ENCODE measurements around the gene SOCS1.

DNA sequence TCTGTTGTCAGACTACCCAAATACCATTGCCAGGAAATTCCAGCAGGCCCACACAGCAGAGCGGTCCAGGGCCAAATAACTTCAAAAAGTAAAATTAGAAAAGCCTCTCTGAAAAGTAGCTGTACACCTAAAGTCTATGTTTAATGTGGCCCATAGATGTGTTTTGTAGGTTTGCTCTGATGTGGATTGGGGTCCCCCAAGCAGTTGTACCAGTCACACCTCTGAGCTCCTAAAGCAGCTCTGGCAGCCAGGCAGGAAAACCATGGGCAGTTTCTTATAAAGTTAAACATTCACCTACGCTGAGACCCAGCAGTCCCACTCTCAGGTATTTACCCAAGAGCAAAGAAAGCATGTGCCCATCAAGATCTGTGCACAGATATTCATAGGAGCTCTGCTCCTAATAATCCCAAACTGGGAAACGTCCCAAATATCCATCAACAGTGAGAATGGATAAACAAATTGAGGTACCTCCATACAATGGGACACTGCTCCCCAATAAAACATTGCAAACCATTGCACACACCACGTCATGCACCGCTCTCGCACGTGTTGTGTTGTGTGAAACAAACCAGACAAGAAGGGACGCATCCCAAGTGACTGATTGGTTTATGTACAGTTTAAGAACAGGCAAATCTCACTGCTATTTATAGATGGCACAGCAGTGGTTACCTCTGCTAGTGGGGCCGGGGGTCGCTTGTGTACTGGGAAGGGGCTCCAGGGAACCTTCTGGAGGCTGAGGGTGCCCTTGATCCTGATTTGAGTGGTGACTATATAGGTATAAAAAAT lies 40.9 kb upstream of the SOCS1 start:
- TF ChIP-seq, protein P1, sequence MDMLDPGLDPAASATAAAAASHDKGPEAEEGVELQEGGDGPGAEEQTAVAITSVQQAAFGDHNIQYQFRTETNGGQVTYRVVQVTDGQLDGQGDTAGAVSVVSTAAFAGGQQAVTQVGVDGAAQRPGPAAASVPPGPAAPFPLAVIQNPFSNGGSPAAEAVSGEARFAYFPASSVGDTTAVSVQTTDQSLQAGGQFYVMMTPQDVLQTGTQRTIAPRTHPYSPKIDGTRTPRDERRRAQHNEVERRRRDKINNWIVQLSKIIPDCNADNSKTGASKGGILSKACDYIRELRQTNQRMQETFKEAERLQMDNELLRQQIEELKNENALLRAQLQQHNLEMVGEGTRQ (CRISPR knock-in tag; IDR thresholded peaks at IDR 0.05) = no peak
- TF ChIP-seq EGR1 (conservative IDR thresholded peaks at IDR 0.05) (no peak), ZNF785 (CRISPR knock-in tag; IDR thresholded peaks at IDR 0.05) (no peak)
- TF ChIP-seq, protein P2, sequence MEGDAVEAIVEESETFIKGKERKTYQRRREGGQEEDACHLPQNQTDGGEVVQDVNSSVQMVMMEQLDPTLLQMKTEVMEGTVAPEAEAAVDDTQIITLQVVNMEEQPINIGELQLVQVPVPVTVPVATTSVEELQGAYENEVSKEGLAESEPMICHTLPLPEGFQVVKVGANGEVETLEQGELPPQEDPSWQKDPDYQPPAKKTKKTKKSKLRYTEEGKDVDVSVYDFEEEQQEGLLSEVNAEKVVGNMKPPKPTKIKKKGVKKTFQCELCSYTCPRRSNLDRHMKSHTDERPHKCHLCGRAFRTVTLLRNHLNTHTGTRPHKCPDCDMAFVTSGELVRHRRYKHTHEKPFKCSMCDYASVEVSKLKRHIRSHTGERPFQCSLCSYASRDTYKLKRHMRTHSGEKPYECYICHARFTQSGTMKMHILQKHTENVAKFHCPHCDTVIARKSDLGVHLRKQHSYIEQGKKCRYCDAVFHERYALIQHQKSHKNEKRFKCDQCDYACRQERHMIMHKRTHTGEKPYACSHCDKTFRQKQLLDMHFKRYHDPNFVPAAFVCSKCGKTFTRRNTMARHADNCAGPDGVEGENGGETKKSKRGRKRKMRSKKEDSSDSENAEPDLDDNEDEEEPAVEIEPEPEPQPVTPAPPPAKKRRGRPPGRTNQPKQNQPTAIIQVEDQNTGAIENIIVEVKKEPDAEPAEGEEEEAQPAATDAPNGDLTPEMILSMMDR (IDR thresholded peaks at IDR 0.05 in 2 of 3, conservative IDR thresholded peaks at IDR 0.05 in 1 of 3; ENCODE audit: insufficient read depth in 2 of 3, low read depth in 1 of 3, low read length in 3 of 3) = no peak

Data from K562 (cell line).